ENCODE data around the gene FAM83E. TPM values are rescaled to one million over a fixed set of nuclear protein-coding genes. Genes with fewer than 3 reads are reported as not detected.

FAM83E gene
- total RNA-seq, 1 experiment from 2014 or later, result 5.5 TPM

- Histone ChIP-seq H3K27ac (ENCODE audit: low read depth, low read length, poor library complexity, severe bottlenecking) (peak overlapping the region; percentile 94), H3K9me3 (ENCODE audit: low read depth, low read length, poor library complexity, severe bottlenecking) (no peaks in the 10 kb centered on the region), H3K36me3 (ENCODE audit: insufficient read depth, low read length, poor library complexity, severe bottlenecking) (no peaks in the 10 kb centered on the region), H3K4me1 (ENCODE audit: insufficient read depth, low read length, poor library complexity, severe bottlenecking) (peaks cover 20% of the 10 kb centered on the region), H3K4me3 (ENCODE audit: low read depth, low read length, poor library complexity, severe bottlenecking) (no peak overlapping the region), H3K27me3 (replicated peaks; ENCODE audit: insufficient read depth, low read depth, low read length, poor library complexity) (no peaks in the 10 kb centered on the region)
- POLR2A ChIA-PET (ENCODE audit: low non-redundant PET), result no interaction called here
- CTCF ChIA-PET, result no interaction called here
- TF ChIP-seq, protein P1, sequence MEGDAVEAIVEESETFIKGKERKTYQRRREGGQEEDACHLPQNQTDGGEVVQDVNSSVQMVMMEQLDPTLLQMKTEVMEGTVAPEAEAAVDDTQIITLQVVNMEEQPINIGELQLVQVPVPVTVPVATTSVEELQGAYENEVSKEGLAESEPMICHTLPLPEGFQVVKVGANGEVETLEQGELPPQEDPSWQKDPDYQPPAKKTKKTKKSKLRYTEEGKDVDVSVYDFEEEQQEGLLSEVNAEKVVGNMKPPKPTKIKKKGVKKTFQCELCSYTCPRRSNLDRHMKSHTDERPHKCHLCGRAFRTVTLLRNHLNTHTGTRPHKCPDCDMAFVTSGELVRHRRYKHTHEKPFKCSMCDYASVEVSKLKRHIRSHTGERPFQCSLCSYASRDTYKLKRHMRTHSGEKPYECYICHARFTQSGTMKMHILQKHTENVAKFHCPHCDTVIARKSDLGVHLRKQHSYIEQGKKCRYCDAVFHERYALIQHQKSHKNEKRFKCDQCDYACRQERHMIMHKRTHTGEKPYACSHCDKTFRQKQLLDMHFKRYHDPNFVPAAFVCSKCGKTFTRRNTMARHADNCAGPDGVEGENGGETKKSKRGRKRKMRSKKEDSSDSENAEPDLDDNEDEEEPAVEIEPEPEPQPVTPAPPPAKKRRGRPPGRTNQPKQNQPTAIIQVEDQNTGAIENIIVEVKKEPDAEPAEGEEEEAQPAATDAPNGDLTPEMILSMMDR (conservative IDR thresholded peaks at IDR 0.05; ENCODE audit: low read depth, low read length), result no peak
- TF ChIP-seq EZH2 (IDR thresholded peaks at IDR 0.05; ENCODE audit: borderline replicate concordance, low read depth, low read length, poor library complexity, severe bottlenecking), result no peak
- BruUV-seq (replicated peaks), result no TSS peak
- no peak for DNase-seq (ENCODE audit: low spot score)
- intact Hi-C loops (cut with micrococcal nuclease; ENCODE audit: unreplicated experiment), result no loop called here
These were observed 24.0 kb upstream of the FAM83E start for GRCh38 chr19:48638831-48639381.

DNA sequence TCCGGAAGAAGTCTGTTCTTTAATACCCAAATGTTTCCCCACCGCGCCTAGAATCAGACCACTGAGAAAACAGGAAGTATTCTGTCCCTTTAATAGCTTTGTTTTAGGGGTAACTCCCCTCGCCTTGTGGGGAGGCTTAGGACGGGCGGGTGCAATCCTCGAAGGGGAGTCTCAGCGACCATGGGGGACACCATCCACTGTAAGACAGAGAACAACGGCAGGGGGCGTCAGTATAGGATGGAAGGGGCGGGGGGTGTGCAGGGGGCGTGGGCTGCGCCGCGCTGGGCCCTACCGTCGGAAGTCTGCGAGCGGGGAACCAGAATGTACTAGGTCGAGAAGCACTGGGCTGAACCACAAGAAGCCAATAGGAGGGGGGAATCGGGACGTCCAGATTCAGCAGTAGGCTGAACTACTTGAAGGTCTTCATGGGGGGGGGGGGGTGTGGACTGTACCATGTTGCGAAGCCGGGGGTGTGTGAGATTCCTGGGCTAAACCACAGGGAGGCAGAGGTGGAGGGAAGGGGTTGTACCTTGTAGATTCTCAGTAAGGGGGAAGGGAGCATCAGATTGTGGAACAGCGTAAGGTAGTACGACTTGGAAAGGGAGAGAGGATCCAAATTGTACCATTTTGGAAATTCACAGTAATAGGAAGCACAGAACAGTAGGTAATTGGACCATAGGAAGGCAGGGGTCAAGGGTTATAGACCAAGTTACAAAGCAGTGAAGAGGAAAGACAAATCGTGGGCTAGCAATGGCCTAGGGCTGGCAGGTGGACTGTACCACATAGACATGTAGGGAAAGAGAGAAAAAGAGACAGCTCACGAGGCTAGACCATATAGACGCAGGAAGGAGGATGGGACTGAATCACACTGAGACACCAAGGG, 23.3 kb upstream of the FAM83E start:
- Histone ChIP-seq H3K4me1 (ENCODE audit: insufficient read depth, low read length, poor library complexity, severe bottlenecking) (peaks cover 28% of the 10 kb centered on the region), H3K27me3 (replicated peaks; ENCODE audit: insufficient read depth, low read depth, low read length, poor library complexity) (no peaks in the 10 kb centered on the region), H3K36me3 (ENCODE audit: insufficient read depth, low read length, poor library complexity, severe bottlenecking) (peaks cover 3% of the 10 kb centered on the region), H3K9me3 (ENCODE audit: low read depth, low read length, poor library complexity, severe bottlenecking) (no peaks in the 10 kb centered on the region), H3K4me3 (ENCODE audit: low read depth, low read length, poor library complexity, severe bottlenecking) (peak overlapping the region; percentile 41), H3K27ac (ENCODE audit: low read depth, low read length, poor library complexity, severe bottlenecking) (peak overlapping the region; percentile 94)
- TF ChIP-seq, protein P1 (conservative IDR thresholded peaks at IDR 0.05; ENCODE audit: low read depth, low read length), result peak; percentile 47
- TF ChIP-seq EZH2 (IDR thresholded peaks at IDR 0.05; ENCODE audit: borderline replicate concordance, low read depth, low read length, poor library complexity, severe bottlenecking), result no peak
- DNase-seq (ENCODE audit: low spot score), result peak; percentile 96
- BruUV-seq (replicated peaks), result no TSS peak
- ChIA-PET CTCF (interaction anchor here (0.5 kb wide), 1 partner anchor 72 kb away, joined by 8 read pairs; no protein-coding TSS in a partner anchor), POLR2A (ENCODE audit: low non-redundant PET) (no interaction called here)
- intact Hi-C loops (cut with micrococcal nuclease; ENCODE audit: unreplicated experiment), result no loop called here

GRCh38 chr19:48637449-48637947, 22.6 kb upstream of the FAM83E start:
- intact Hi-C loops (cut with micrococcal nuclease; ENCODE audit: unreplicated experiment), result no loop called here
- H3K27ac ChIP-seq (ENCODE audit: low read depth, low read length, poor library complexity, severe bottlenecking), result peak overlapping the region; percentile 94
- H3K27me3 ChIP-seq (replicated peaks; ENCODE audit: insufficient read depth, low read depth, low read length, poor library complexity), result no peaks in the 10 kb centered on the region
- ChIA-PET POLR2A (ENCODE audit: low non-redundant PET) (interaction anchor here (0.7 kb wide), 1 partner anchor 858 kb away, joined by 5 read pairs; no protein-coding TSS in a partner anchor), CTCF (interaction anchor here (0.5 kb wide), 1 partner anchor 73 kb away, joined by 8 read pairs; no protein-coding TSS in a partner anchor)
- H3K4me1 ChIP-seq (ENCODE audit: insufficient read depth, low read length, poor library complexity, severe bottlenecking), result peaks cover 35% of the 10 kb centered on the region
- peak overlapping the region; percentile 67 for H3K4me3 ChIP-seq (ENCODE audit: low read depth, low read length, poor library complexity, severe bottlenecking)
- BruUV-seq (replicated peaks), result no TSS peak
- peak; percentile 100 for DNase-seq (ENCODE audit: low spot score)
- H3K36me3 ChIP-seq (ENCODE audit: insufficient read depth, low read length, poor library complexity, severe bottlenecking), result peaks cover 10% of the 10 kb centered on the region
- no peaks in the 10 kb centered on the region for H3K9me3 ChIP-seq (ENCODE audit: low read depth, low read length, poor library complexity, severe bottlenecking)
- TF ChIP-seq EZH2 (IDR thresholded peaks at IDR 0.05; ENCODE audit: borderline replicate concordance, low read depth, low read length, poor library complexity, severe bottlenecking), result no peak
- TF ChIP-seq, protein P1 (conservative IDR thresholded peaks at IDR 0.05; ENCODE audit: low read depth, low read length), result no peak

All from A673 (cell line).